Stomach smooth muscle (tissue), 2 donors: Measurements from ENCODE around the gene GRIN3B.
A peak's percentile ranks its signal among the peaks of the same experiment; 100 is the strongest.

Experiments
- H3K27ac ChIP-seq: one replicate; pipeline ENCODE4 v1.7.0; 2013; ENCODE audit warnings: mild to moderate bottlenecking, low read length, inconsistent platforms
- H3K27me3 ChIP-seq, 2 donors: one replicate each; pipeline ENCODE4 v1.7.0; 2013; ENCODE audit warnings: low read length in 2 of 2; ENCODE audit not compliant: insufficient read depth in 2 of 2, control insufficient read depth in 1 of 2
- H3K36me3 ChIP-seq, 2 donors: one replicate each; pipeline ENCODE4 v1.7.0; 2013; ENCODE audit warnings: low read length in 2 of 2; ENCODE audit not compliant: control insufficient read depth in 2 of 2, insufficient read depth in 2 of 2
- H3K4me1 ChIP-seq: one replicate; pipeline ENCODE4 v1.7.0; 2013; ENCODE audit warnings: low read length; ENCODE audit not compliant: control insufficient read depth, insufficient read depth
- H3K4me3 ChIP-seq, 2 donors: one replicate each; pipeline ENCODE4 v1.7.0; 2013; ENCODE audit warnings: low read length in 2 of 2
- H3K9ac ChIP-seq, 2 donors: one replicate each; pipeline ENCODE4 v1.7.0; 2013; ENCODE audit warnings: low read length in 2 of 2, mild to moderate bottlenecking in 1 of 2
- H3K9me3 ChIP-seq, 2 donors: one replicate each; pipeline ENCODE4 v1.7.0; 2013; ENCODE audit warnings: low read length in 2 of 2; ENCODE audit not compliant: control insufficient read depth in 2 of 2
- donor health status: healthy.
- donor health status: Pancreatic carcinoma.

GRIN3B gene

DNA sequence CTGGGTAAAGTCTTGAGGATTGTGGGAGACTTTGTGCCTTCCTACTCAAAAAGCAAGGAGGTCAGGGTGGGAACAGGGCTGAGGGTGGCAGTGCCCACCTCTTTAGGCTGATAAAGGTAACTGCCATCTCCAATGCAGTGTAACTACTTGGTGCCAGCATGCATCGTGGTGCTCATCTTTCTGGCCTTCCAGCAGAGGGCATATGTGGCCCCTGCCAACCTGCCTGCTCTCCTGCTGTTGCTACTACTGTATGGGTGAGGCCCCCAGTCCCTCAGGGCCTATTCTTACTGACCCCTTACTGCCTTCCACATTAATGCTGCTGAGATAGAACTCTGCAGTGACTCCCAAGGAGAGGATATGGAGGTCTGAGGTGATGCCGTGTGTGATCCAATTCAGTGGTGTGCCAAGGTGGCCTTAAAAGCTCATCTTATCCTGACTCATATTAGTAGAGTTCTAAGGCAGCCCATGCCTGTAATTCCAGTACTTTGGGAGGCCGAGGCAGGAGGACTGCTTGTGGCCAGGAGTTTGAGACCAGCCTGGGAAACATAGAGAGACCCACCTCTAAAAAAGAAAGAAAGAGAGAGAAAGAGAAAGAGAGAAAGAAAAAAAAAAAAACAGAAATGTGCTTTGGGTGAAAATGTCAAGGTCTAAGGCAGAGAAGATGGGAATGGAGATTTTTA, 57.1 kb downstream of the GRIN3B start:
- Histone ChIP-seq H3K27ac (no peak overlapping the region), H3K36me3 (peaks cover 0 to 10% of the 10 kb centered on the region in 2 donors), H3K4me3 (peak overlapping the region in 1 of 2 donors; percentile 43)

DNA sequence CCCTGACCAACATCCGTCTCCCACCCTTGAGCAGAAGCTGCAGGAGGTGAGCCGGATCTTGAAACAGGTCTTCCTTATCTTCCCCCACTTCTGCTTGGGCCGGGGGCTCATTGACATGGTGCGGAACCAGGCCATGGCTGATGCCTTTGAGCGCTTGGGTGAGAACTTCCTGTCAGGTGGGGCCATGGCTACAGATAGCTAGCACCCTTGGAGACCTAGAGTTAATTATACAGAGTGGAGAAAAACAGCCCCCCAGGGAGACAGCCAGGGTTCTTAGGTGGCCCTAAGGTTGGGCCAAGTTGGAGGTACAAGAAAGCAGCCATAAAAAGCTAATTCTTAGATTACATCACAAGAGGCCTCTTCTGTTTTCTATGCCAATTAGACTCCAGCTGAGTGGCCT, 57.9 kb downstream of the GRIN3B start:
- Histone ChIP-seq H3K4me3 (no peak overlapping the region), H3K36me3 (peaks cover 0 to 10% of the 10 kb centered on the region in 2 donors), H3K9me3 (peaks cover 5 to 36% of the 10 kb centered on the region in 2 donors), H3K27me3 (no peaks in the 10 kb centered on the region), H3K4me1 (no peaks in the 10 kb centered on the region), H3K27ac (no peak overlapping the region), H3K9ac (no peak overlapping the region)

More for the DNA sequence above, 57.1 kb downstream of the GRIN3B start:
- Histone ChIP-seq H3K9me3 (peaks cover 5 to 36% of the 10 kb centered on the region in 2 donors), H3K4me1 (no peaks in the 10 kb centered on the region), H3K9ac (no peak overlapping the region), H3K27me3 (no peaks in the 10 kb centered on the region)
